ENCODE measurements around the gene SNX12.

DNA sequence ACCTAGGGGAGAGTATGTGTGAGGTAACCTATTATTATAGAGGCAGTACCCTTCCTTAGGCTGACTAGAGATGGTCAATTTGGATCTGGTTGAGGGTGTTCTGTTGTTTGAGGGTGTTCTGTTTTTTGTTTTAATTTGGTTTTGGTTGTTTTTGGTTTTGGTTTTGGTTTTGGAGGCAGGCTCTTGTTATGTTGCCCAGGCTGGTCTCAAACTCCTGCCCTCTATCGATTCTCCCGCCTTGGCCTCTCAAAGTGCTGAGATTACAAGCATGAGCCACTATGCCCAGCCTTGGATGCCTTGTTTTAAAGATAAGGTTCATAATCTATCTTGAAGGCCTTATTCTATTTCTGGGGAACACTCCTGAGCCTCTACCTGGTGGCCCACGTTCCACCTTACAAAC lies 37.5 kb upstream of the SNX12 start:
- TF ChIP-seq, protein P1, sequence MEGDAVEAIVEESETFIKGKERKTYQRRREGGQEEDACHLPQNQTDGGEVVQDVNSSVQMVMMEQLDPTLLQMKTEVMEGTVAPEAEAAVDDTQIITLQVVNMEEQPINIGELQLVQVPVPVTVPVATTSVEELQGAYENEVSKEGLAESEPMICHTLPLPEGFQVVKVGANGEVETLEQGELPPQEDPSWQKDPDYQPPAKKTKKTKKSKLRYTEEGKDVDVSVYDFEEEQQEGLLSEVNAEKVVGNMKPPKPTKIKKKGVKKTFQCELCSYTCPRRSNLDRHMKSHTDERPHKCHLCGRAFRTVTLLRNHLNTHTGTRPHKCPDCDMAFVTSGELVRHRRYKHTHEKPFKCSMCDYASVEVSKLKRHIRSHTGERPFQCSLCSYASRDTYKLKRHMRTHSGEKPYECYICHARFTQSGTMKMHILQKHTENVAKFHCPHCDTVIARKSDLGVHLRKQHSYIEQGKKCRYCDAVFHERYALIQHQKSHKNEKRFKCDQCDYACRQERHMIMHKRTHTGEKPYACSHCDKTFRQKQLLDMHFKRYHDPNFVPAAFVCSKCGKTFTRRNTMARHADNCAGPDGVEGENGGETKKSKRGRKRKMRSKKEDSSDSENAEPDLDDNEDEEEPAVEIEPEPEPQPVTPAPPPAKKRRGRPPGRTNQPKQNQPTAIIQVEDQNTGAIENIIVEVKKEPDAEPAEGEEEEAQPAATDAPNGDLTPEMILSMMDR (IDR thresholded peaks at IDR 0.05; ENCODE audit: low read depth, low read length) = no peak
- no peak for TF ChIP-seq EZH2phosphoT487 (IDR thresholded peaks at IDR 0.05; ENCODE audit: low read depth)

Data from OCI-LY3 (cell line).